Breast epithelium (tissue), 4 donors: ENCODE measurements around the gene MFF. TPM values are rescaled to one million over a fixed set of nuclear protein-coding genes. Genes with fewer than 3 reads are reported as not detected.
"Not testable (repeated sequence)": the region's sequence is repeated elsewhere in the genome, so short reads cannot be mapped to it uniquely, and the experiment has no call there.

Experiments used
- DNase-seq, 2 donors: peaks; one replicate each; pipeline ENCODE4 v3.0.0-alpha.2; 2019; ENCODE audit warnings: low spot score in 2 of 2
- H3K27ac ChIP-seq, 2 donors: fragments of 200-600 bp; sonication (generic) in 1 of 2; one replicate each; pipeline ENCODE4 v1.5.1; 2016 to 2019; ENCODE audit warnings: mild to moderate bottlenecking in 1 of 2
- H3K27me3 ChIP-seq, 2 donors: fragments of 200-600 bp; sonication (generic) in 1 of 2; one replicate each; pipeline versions ENCODE4 v1.5.1 to v1.6.0; 2017 to 2019; ENCODE audit warnings: control low read depth in 1 of 2, mild to moderate bottlenecking in 1 of 2
- H3K36me3 ChIP-seq: fragments of 200-600 bp; one replicate; pipeline ENCODE4 v1.5.1; 2019
- H3K4me1 ChIP-seq, 2 donors: fragments of 200-600 bp; sonication (generic); one replicate each; pipeline ENCODE4 v1.5.1; 2016 to 2019; ENCODE audit warnings: control low read depth in 1 of 2
- H3K4me3 ChIP-seq, 3 donors: fragments of 200-600 bp; sonication (generic); 1 replicate in 2 of 3; 2 replicates in 1 of 3; pipeline ENCODE4 v1.5.1; 2016 to 2019; ENCODE audit warnings: mild to moderate bottlenecking in 3 of 3, moderate library complexity in 2 of 3
- H3K9me3 ChIP-seq, 2 donors: fragments of 200-600 bp; sonication (generic) in 1 of 2; one replicate each; pipeline ENCODE4 v1.5.1; 2016 to 2019; ENCODE audit warnings: control low read depth in 1 of 2
- CTCF ChIP-seq, 3 donors: fragments of 450-650 bp; IDR thresholded peaks; one replicate each; pipeline ENCODE4 v1.5.1; 2016 to 2017; ENCODE audit warnings: antibody characterized with exemption in 3 of 3, mild to moderate bottlenecking in 3 of 3, moderate library complexity in 3 of 3
- POLR2A ChIP-seq: fragments of 450-650 bp; IDR thresholded peaks from one replicate; pipeline ENCODE4 v1.6.1; 2016; ENCODE audit warnings: antibody characterized with exemption, mild to moderate bottlenecking, moderate library complexity
- POLR2AphosphoS5 ChIP-seq, 3 donors: sonication (generic); formaldehyde crosslinking; IDR thresholded peaks; one replicate each; pipeline ENCODE4 v1.6.1; 2017; ENCODE audit warnings: antibody characterized with exemption in 3 of 3
- intact Hi-C: fragments of 100-400 bp; cut with DNase I; formaldehyde crosslinking; loops from one replicate; pipeline ENCODE4 v1.15.1; 2023; ENCODE audit warnings: low total_unique reads
- total RNA-seq, 3 donors: library from RNA; depleted of rRNA; stranded (reverse); fragments of >200 nt; gene quantifications; one replicate each; pipeline ENCODE4 v1.1.0, GENCODE V29; 2016

MFF gene
- total RNA-seq, 3 donors from 2014 or later: 120 to 135 (median 122) TPM

GRCh38 chr2:227377467-227378351 is 52.7 kb downstream of the MFF start:
- intact Hi-C loops: no loop called here
- no peaks in the 10 kb centered on the region for H3K4me1 ChIP-seq
- DNase-seq: no peak
- H3K27me3 ChIP-seq: no peaks in the 10 kb centered on the region
- no peak overlapping the region for H3K27ac ChIP-seq
- TF ChIP-seq CTCF (IDR thresholded peaks at IDR 0.05): no peak
- TF ChIP-seq POLR2A: no peak
- H3K36me3 ChIP-seq: no peaks in the 10 kb centered on the region
- H3K9me3 ChIP-seq: no peaks in the 10 kb centered on the region
- no peak overlapping the region for H3K4me3 ChIP-seq

GRCh38 chr2:227378371-227378782 is 53.3 kb downstream of the MFF start:
- Histone ChIP-seq H3K9me3 (no peaks in the 10 kb centered on the region), H3K27ac (no peak overlapping the region), H3K27me3 (no peaks in the 10 kb centered on the region), H3K4me1 (no peaks in the 10 kb centered on the region), H3K36me3 (no peaks in the 10 kb centered on the region), H3K4me3 (no peak overlapping the region)
- TF ChIP-seq POLR2AphosphoS5 (IDR thresholded peaks at IDR 0.05): no peak
- TF ChIP-seq CTCF (IDR thresholded peaks at IDR 0.05): no peak
- no peak for TF ChIP-seq POLR2A
- intact Hi-C loops: no loop called here
- DNase-seq: no peak

GRCh38 chr2:227379095-227379494 is 54.0 kb downstream of the MFF start, which contains the start of gene TM4SF20:
Gene TM4SF20, minus strand, starts transcription at chr2:227379306. Its CDS starts 38 bp downstream, at chr2:227379268.
- Histone ChIP-seq H3K4me1 (no peaks in the 10 kb centered on the region), H3K4me3 (no peak within 1 kb of the TSS), H3K36me3 (no peaks in the 10 kb centered on the region), H3K27me3 (no peaks in the 10 kb centered on the region), H3K27ac (no peak within 1 kb of the TSS), H3K9me3 (no peaks in the 10 kb centered on the region)
- TF ChIP-seq POLR2A: no peak
- TF ChIP-seq CTCF (IDR thresholded peaks at IDR 0.05): no peak
- TF ChIP-seq POLR2AphosphoS5 (IDR thresholded peaks at IDR 0.05): no peak
- intact Hi-C loops: no loop called here
- no peak for DNase-seq

GRCh38 chr2:227382241-227382835 is 57.3 kb downstream of the MFF start:
- H3K36me3 ChIP-seq, H3K27me3 ChIP-seq, DNase-seq, H3K4me3 ChIP-seq, intact Hi-C loops, H3K27ac ChIP-seq, H3K9me3 ChIP-seq, H3K4me1 ChIP-seq: not testable (repeated sequence)

GRCh38 chr2:227383686-227384085 is 58.6 kb downstream of the MFF start:
- Histone ChIP-seq H3K36me3 (no peaks in the 10 kb centered on the region), H3K9me3 (no peaks in the 10 kb centered on the region), H3K27ac (no peak overlapping the region), H3K4me1 (no peaks in the 10 kb centered on the region), H3K4me3 (no peak overlapping the region), H3K27me3 (no peaks in the 10 kb centered on the region)
- no peak for DNase-seq
- TF ChIP-seq CTCF (IDR thresholded peaks at IDR 0.05) (no peak), POLR2A (no peak), POLR2AphosphoS5 (IDR thresholded peaks at IDR 0.05) (no peak)
- intact Hi-C loops: no loop called here
